Left lung (tissue), 10 donors: ENCODE results near the gene FAM219A. TPM values are rescaled to one million over a fixed set of nuclear protein-coding genes. Genes with fewer than 3 reads are reported as not detected.

Experiments
- ATAC-seq: fragments of 200-7000 bp; cut with Tn5 transposase; one replicate; pipeline ENCODE4 v1.9.1; 2020; ENCODE audit warnings: moderate library complexity
- DNase-seq, 4 donors: peaks; one replicate each; pipeline ENCODE4 v3.0.0-alpha.2; 2013 to 2020
- H3K27ac ChIP-seq, 2 donors: fragments of 200-600 bp; sonication (generic) in 1 of 2; one replicate each; pipeline versions ENCODE4 v1.5.0 to v1.8.0; 2020 to 2021
- H3K27me3 ChIP-seq, 2 donors: fragments of 200-600 bp; sonication (generic) in 1 of 2; one replicate each; pipeline versions ENCODE4 v1.5.0 to v1.8.0; 2020 to 2021
- H3K36me3 ChIP-seq, 2 donors: fragments of 200-600 bp; sonication (generic) in 1 of 2; one replicate each; pipeline versions ENCODE4 v1.5.0 to v1.8.0; 2020 to 2021
- H3K4me1 ChIP-seq, 2 donors: fragments of 200-600 bp; one replicate each; pipeline ENCODE4 v1.8.0; 2021
- H3K4me3 ChIP-seq, 2 donors: fragments of 200-600 bp; sonication (generic) in 1 of 2; one replicate each; pipeline versions ENCODE4 v1.5.0 to v1.8.0; 2020 to 2021; ENCODE audit warnings: mild to moderate bottlenecking in 1 of 2
- H3K9me3 ChIP-seq, 2 donors: fragments of 200-600 bp; sonication (generic) in 1 of 2; one replicate each; pipeline versions ENCODE4 v1.5.0 to v1.8.0; 2020 to 2021
- CTCF ChIP-seq, 2 donors: fragments of 200-600 bp; sonication (generic) in 1 of 2; IDR thresholded peaks; one replicate each; pipeline versions ENCODE4 v1.5.0 to v1.8.0; 2021; ENCODE audit warnings: antibody characterized with exemption in 2 of 2
- intact Hi-C, 2 donors: fragments of 100-400 bp; cut with DNase I; formaldehyde crosslinking; loops; one replicate each; pipeline versions ENCODE4 v1.11.2 to v1.14.2; 2022
- polyA plus RNA-seq, 6 donors: library from polyadenylated mRNA; unstranded; fragments of 120-200 nt; gene quantifications; one replicate each; pipeline ENCODE4 v1.2.1, GENCODE V29; 2013; ENCODE audit not compliant: insufficient read length in 6 of 6
- total RNA-seq, 2 donors: library from RNA; stranded (reverse); fragmentation: NEBNext Ultra II Directional; extraction: Animal tissue kit (Norgen Biotek cat#: 25700); gene quantifications; one replicate each; pipeline ENCODE4 v1.2.1, GENCODE V29; 2021
- donor health status: DM: no; HTN: yes; CAD: no.
- donor health status: DM: no; HTN: no; CAD: no.

The FAM219A gene
- total and polyA plus RNA-seq, 8 donors, result 12.3 to 23.0 (median 14.6) TPM

GRCh38 chr9:34409154-34409553 lies 49.2 kb downstream of the FAM219A start:
- H3K4me3 ChIP-seq, result no peak overlapping the region
- no peak for ATAC-seq
- H3K36me3 ChIP-seq, result peaks cover 0 to 12% of the 10 kb centered on the region in 2 donors
- H3K9me3 ChIP-seq, result no peaks in the 10 kb centered on the region
- H3K27me3 ChIP-seq, result no peaks in the 10 kb centered on the region
- no peak for DNase-seq
- H3K4me1 ChIP-seq, result peaks cover 0 to 3% of the 10 kb centered on the region in 2 donors
- H3K27ac ChIP-seq, result no peak overlapping the region
- intact Hi-C loops, result loop anchor here in 1 of 2 donors (10.0 kb wide), 2 partner anchors 86 to 196 kb away; no protein-coding TSS in a partner anchor
- TF ChIP-seq CTCF (IDR thresholded peaks at IDR 0.05), result no peak

GRCh38 chr9:34408173-34408572 lies 50.2 kb downstream of the FAM219A start:
- Histone ChIP-seq H3K4me1 (peaks cover 0 to 3% of the 10 kb centered on the region in 2 donors), H3K9me3 (no peaks in the 10 kb centered on the region), H3K27ac (no peak overlapping the region), H3K36me3 (peaks cover 0 to 17% of the 10 kb centered on the region in 2 donors), H3K4me3 (no peak overlapping the region), H3K27me3 (no peaks in the 10 kb centered on the region)
- no peak for ATAC-seq
- DNase-seq, result no peak
- no peak for TF ChIP-seq CTCF (IDR thresholded peaks at IDR 0.05)
- intact Hi-C loops, result loop anchor here in 1 of 2 donors (10.0 kb wide), 2 partner anchors 87 to 197 kb away; no protein-coding TSS in a partner anchor

GRCh38 chr9:34406219-34406618 lies 52.2 kb downstream of the FAM219A start:
- Histone ChIP-seq H3K27ac (no peak overlapping the region), H3K4me3 (no peak overlapping the region), H3K36me3 (peaks cover 0 to 36% of the 10 kb centered on the region in 2 donors), H3K9me3 (no peaks in the 10 kb centered on the region), H3K27me3 (no peaks in the 10 kb centered on the region), H3K4me1 (peaks cover 0 to 3% of the 10 kb centered on the region in 2 donors)
- no peak for TF ChIP-seq CTCF (IDR thresholded peaks at IDR 0.05)
- intact Hi-C loops, result loop anchor here in 1 of 2 donors (10.0 kb wide), 2 partner anchors 89 to 199 kb away; no protein-coding TSS in a partner anchor
- DNase-seq, result no peak
- ATAC-seq, result no peak

GRCh38 chr9:34405719-34406118 lies 52.7 kb downstream of the FAM219A start:
- peaks cover 0 to 3% of the 10 kb centered on the region in 2 donors for H3K4me1 ChIP-seq
- H3K27me3 ChIP-seq, result no peaks in the 10 kb centered on the region
- ATAC-seq (no peak), DNase-seq (no peak)
- no peak for TF ChIP-seq CTCF (IDR thresholded peaks at IDR 0.05)
- H3K36me3 ChIP-seq, result peaks cover 0 to 41% of the 10 kb centered on the region in 2 donors
- intact Hi-C loops, result loop anchor here in 1 of 2 donors (10.0 kb wide), 2 partner anchors 89 to 199 kb away; no protein-coding TSS in a partner anchor
- H3K9me3 ChIP-seq, result no peaks in the 10 kb centered on the region
- H3K4me3 ChIP-seq, result no peak overlapping the region
- no peak overlapping the region for H3K27ac ChIP-seq

- H3K27ac ChIP-seq, result no peak overlapping the region
- H3K9me3 ChIP-seq, result no peaks in the 10 kb centered on the region
- H3K4me1 ChIP-seq, result peaks cover 0 to 3% of the 10 kb centered on the region in 2 donors
- DNase-seq (peak in 3 of 4 donors; percentile 16 to 58 (median 53)), ATAC-seq (peak; percentile 89)
- no peaks in the 10 kb centered on the region for H3K27me3 ChIP-seq
- intact Hi-C loops, result loop anchor here in 1 of 2 donors (10.0 kb wide), 2 partner anchors 91 to 201 kb away; no protein-coding TSS in a partner anchor
- TF ChIP-seq CTCF (IDR thresholded peaks at IDR 0.05), result peak; percentile 95 to 97
- peaks cover 0 to 61% of the 10 kb centered on the region in 2 donors for H3K36me3 ChIP-seq
- H3K4me3 ChIP-seq, result no peak overlapping the region
These were observed 54.6 kb downstream of the FAM219A start for GRCh38 chr9:34403554-34404380.
